HEK293 (cell line): ENCODE measurements around the gene RUSF1.

ENCODE experiments used
- CTCF ChIA-PET: fragments of 350-600 bp; formaldehyde crosslinking; extraction: SDS; loops from one replicate; lab custom pipeline; 2021; ENCODE audit warnings: antibody characterized with exemption; lab: Yijun Ruan, JAX
- POLR2A ChIA-PET: fragments of 300-600 bp; formaldehyde crosslinking; extraction: SDS; loops from one replicate; lab custom pipeline; 2020; ENCODE audit warnings: antibody characterized with exemption, inconsistent platforms; lab: Yijun Ruan, JAX
- H3K27ac ChIP-seq: fragments of 200-500 bp; sonication (Bioruptor generic); 2 replicates; pipeline ENCODE4 v1.5.1; 2014; ENCODE audit warnings: low read depth, low read length, control low read depth, inconsistent platforms; ENCODE audit errors: extremely low read depth
- H3K36me3 ChIP-seq, 2 experiments: fragments of 200-500 bp in 1 of 2; sonication (Bioruptor generic) in 1 of 2; 1 replicate in 1 of 2; 2 replicates in 1 of 2; pipeline ENCODE4 v1.5.1; 2014 to 2017; ENCODE audit warnings: inconsistent platforms in 2 of 2, low read length in 2 of 2; ENCODE audit not compliant: control insufficient read depth in 2 of 2, insufficient read depth in 1 of 2
- H3K4me1 ChIP-seq: fragments of 200-500 bp; sonication (Bioruptor generic); 2 replicates; pipeline ENCODE4 v1.5.1; 2014; ENCODE audit warnings: mild to moderate bottlenecking, low read length, inconsistent platforms; ENCODE audit not compliant: control insufficient read depth, insufficient read depth
- H3K4me3 ChIP-seq: 2 replicates; pipeline ENCODE4 v1.5.1; 2011; ENCODE audit warnings: low read depth, mild to moderate bottlenecking, control low read depth, low read length, moderate library complexity
- H3K9me3 ChIP-seq: fragments of 200-500 bp; sonication (Bioruptor generic); 2 replicates; pipeline ENCODE4 v1.5.1; 2014; ENCODE audit warnings: low read depth, low read length, inconsistent platforms; ENCODE audit not compliant: control insufficient read depth, insufficient read depth
- AEBP2 ChIP-seq: fragments of 450-650 bp; formaldehyde crosslinking; IDR thresholded peaks from 2 replicates; pipeline ENCODE4 v1.5.1; 2016; ENCODE audit warnings: missing biosample characterization, missing genetic modification characterization, borderline replicate concordance
- BCL11A ChIP-seq: fragments of 450-650 bp; formaldehyde crosslinking; IDR thresholded peaks from 2 replicates; pipeline ENCODE4 v1.5.1; 2016; ENCODE audit warnings: low read depth, missing biosample characterization, missing genetic modification characterization
- CTCF ChIP-seq: fragments of 450-650 bp; formaldehyde crosslinking; IDR thresholded peaks from 2 replicates; pipeline ENCODE4 v1.5.1; 2016; ENCODE audit warnings: missing biosample characterization, missing genetic modification characterization
- EGR2 ChIP-seq: fragments of 450-650 bp; formaldehyde crosslinking; IDR thresholded peaks from 2 replicates; pipeline ENCODE4 v1.5.1; 2016; ENCODE audit warnings: low read depth, missing biosample characterization, missing genetic modification characterization
- GFI1B ChIP-seq: fragments of 450-650 bp; formaldehyde crosslinking; IDR thresholded peaks from 2 replicates; pipeline ENCODE4 v1.5.1; 2016; ENCODE audit warnings: missing biosample characterization, missing genetic modification characterization
- GLI4 ChIP-seq: fragments of 450-650 bp; formaldehyde crosslinking; IDR thresholded peaks from 2 replicates; pipeline ENCODE4 v1.5.1; 2016; ENCODE audit warnings: missing biosample characterization, missing genetic modification characterization
- IKZF3 ChIP-seq: fragments of 450-650 bp; IDR thresholded peaks from 2 replicates; pipeline ENCODE4 v1.5.0; 2018; ENCODE audit warnings: missing biosample characterization, mild to moderate bottlenecking, missing genetic modification characterization, moderate library complexity
- OSR2 ChIP-seq: fragments of 450-650 bp; formaldehyde crosslinking; IDR thresholded peaks from 2 replicates; pipeline ENCODE4 v1.5.1; 2016; ENCODE audit warnings: missing biosample characterization, missing genetic modification characterization
- PRDM1 ChIP-seq: fragments of 450-650 bp; formaldehyde crosslinking; IDR thresholded peaks from 2 replicates; pipeline ENCODE4; 2016; ENCODE audit warnings: missing biosample characterization, missing genetic modification characterization
- ZBTB1 ChIP-seq: fragments of 450-650 bp; formaldehyde crosslinking; IDR thresholded peaks from 2 replicates; pipeline ENCODE4 v1.5.1; 2016; ENCODE audit warnings: missing biosample characterization, missing genetic modification characterization
- ZFP41 ChIP-seq: fragments of 450-650 bp; formaldehyde crosslinking; IDR thresholded peaks from 2 replicates; pipeline ENCODE4 v1.5.1; 2016; ENCODE audit warnings: missing biosample characterization, missing genetic modification characterization, borderline replicate concordance
- ZNF138 ChIP-seq: fragments of 450-650 bp; formaldehyde crosslinking; IDR thresholded peaks from 2 replicates; pipeline ENCODE4 v1.5.1; 2016; ENCODE audit warnings: missing biosample characterization, missing genetic modification characterization, borderline replicate concordance
- ZNF169 ChIP-seq: fragments of 450-650 bp; formaldehyde crosslinking; IDR thresholded peaks from 2 replicates; pipeline ENCODE4 v1.5.1; 2016; ENCODE audit warnings: missing biosample characterization, missing genetic modification characterization
- ZNF175 ChIP-seq: fragments of 450-650 bp; formaldehyde crosslinking; IDR thresholded peaks from 2 replicates; pipeline ENCODE4 v1.5.1; 2016; ENCODE audit warnings: missing biosample characterization, missing genetic modification characterization
- ZNF184 ChIP-seq: fragments of 450-650 bp; IDR thresholded peaks from 2 replicates; pipeline ENCODE4 v1.5.1; 2018; ENCODE audit warnings: missing biosample characterization, mild to moderate bottlenecking, missing genetic modification characterization
- ZNF248 ChIP-seq: fragments of 450-650 bp; formaldehyde crosslinking; IDR thresholded peaks from 2 replicates; pipeline ENCODE4 v1.5.1; 2017; ENCODE audit warnings: missing biosample characterization, missing genetic modification characterization
- ZNF266 ChIP-seq: fragments of 450-650 bp; formaldehyde crosslinking; IDR thresholded peaks from 2 replicates; pipeline ENCODE4 v1.5.1; 2016; ENCODE audit warnings: missing biosample characterization, missing genetic modification characterization, low read depth
- ZNF274 ChIP-seq, 2 experiments: fragments of 200-500 bp in 1 of 2; fragments of 450-650 bp in 1 of 2; sonication (Bioruptor generic) in 1 of 2; formaldehyde crosslinking in 1 of 2; IDR thresholded peaks; 2 replicates each; pipeline versions ENCODE4 v1.5.1 to v1.6.1; 2014 to 2016; ENCODE audit warnings: borderline replicate concordance in 1 of 2, inconsistent platforms in 1 of 2, low read length in 1 of 2, missing biosample characterization in 1 of 2, missing genetic modification characterization in 1 of 2
- ZNF341 ChIP-seq: fragments of 450-650 bp; formaldehyde crosslinking; IDR thresholded peaks from 2 replicates; pipeline ENCODE4; 2016; ENCODE audit warnings: low read depth, missing biosample characterization, missing genetic modification characterization
- ZNF621 ChIP-seq: fragments of 450-650 bp; formaldehyde crosslinking; IDR thresholded peaks from 2 replicates; pipeline ENCODE4 v1.5.1; 2017; ENCODE audit warnings: missing biosample characterization, missing genetic modification characterization
- ZNF624 ChIP-seq: fragments of 450-650 bp; formaldehyde crosslinking; IDR thresholded peaks from 2 replicates; pipeline ENCODE4 v1.5.1; 2017; ENCODE audit warnings: missing biosample characterization, missing genetic modification characterization
- ZNF785 ChIP-seq: fragments of 450-650 bp; formaldehyde crosslinking; IDR thresholded peaks from 2 replicates; pipeline ENCODE4 v1.5.1; 2016; ENCODE audit warnings: missing biosample characterization, missing genetic modification characterization
- ZXDB ChIP-seq: fragments of 450-650 bp; formaldehyde crosslinking; IDR thresholded peaks from 2 replicates; pipeline ENCODE4 v1.5.1; 2016; ENCODE audit warnings: missing biosample characterization, missing genetic modification characterization
- TF ChIP-seq, protein P1 (sequence below): fragments of 450-650 bp; formaldehyde crosslinking; IDR thresholded peaks from 2 replicates; pipeline ENCODE4; 2016; ENCODE audit warnings: missing biosample characterization, missing genetic modification characterization
- TF ChIP-seq, protein P2 (sequence below): fragments of 450-650 bp; formaldehyde crosslinking; IDR thresholded peaks from 2 replicates; pipeline ENCODE4 v1.5.1; 2016; ENCODE audit warnings: missing biosample characterization, missing genetic modification characterization

The RUSF1 gene

GRCh38 chr16:31529937-31530312 is 21.7 kb upstream of the RUSF1 start:
- no peaks in the 10 kb centered on the region for H3K9me3 ChIP-seq
- POLR2A ChIA-PET = no interaction called here
- no peak overlapping the region for H3K27ac ChIP-seq
- no peaks in the 10 kb centered on the region for H3K36me3 ChIP-seq
- H3K4me3 ChIP-seq = no peak overlapping the region
- no peak for TF ChIP-seq ZNF248 (tag by site-specific recombination)
- TF ChIP-seq ZNF621 (tag by site-specific recombination) = no peak
- TF ChIP-seq ZNF624 (tag by site-specific recombination) = no peak
- TF ChIP-seq GLI4 (tag by site-specific recombination) = no peak
- TF ChIP-seq OSR2 = no peak
- no peak for TF ChIP-seq ZNF175 (tag by site-specific recombination)
- TF ChIP-seq ZNF138 (tag by site-specific recombination) = no peak
- TF ChIP-seq ZNF266 = no peak
- no peak for TF ChIP-seq IKZF3 (tag by site-specific recombination)
- no peak for TF ChIP-seq ZFP41 (tag by site-specific recombination)
- TF ChIP-seq, protein P1, sequence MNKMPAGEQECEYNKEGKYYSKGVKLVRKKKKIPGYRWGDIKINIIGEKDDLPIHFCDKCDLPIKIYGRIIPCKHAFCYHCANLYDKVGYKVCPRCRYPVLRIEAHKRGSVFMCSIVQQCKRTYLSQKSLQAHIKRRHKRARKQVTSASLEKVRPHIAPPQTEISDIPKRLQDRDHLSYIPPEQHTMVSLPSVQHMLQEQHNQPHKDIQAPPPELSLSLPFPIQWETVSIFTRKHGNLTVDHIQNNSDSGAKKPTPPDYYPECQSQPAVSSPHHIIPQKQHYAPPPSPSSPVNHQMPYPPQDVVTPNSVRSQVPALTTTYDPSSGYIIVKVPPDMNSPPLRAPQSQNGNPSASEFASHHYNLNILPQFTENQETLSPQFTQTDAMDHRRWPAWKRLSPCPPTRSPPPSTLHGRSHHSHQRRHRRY (tag by site-specific recombination) = no peak
- no peak for TF ChIP-seq ZXDB (tag by site-specific recombination)
- TF ChIP-seq ZBTB1 (tag by site-specific recombination) = no peak
- no peak for TF ChIP-seq ZNF274 (IDR thresholded peaks at IDR 0.05; ENCODE audit: low read length)
- TF ChIP-seq ZNF274 (tag by site-specific recombination; IDR thresholded peaks at IDR 0.05; ENCODE audit: borderline replicate concordance) = no peak
- TF ChIP-seq ZNF341 (tag by site-specific recombination) = no peak
- TF ChIP-seq AEBP2 (tag by site-specific recombination) = no peak
- no peak for TF ChIP-seq PRDM1 (tag by site-specific recombination)
- CTCF ChIA-PET = no interaction called here
- H3K4me1 ChIP-seq = no peaks in the 10 kb centered on the region

GRCh38 chr16:31529108-31529936 is 21.1 kb upstream of the RUSF1 start:
- Histone ChIP-seq H3K36me3 (no peaks in the 10 kb centered on the region), H3K4me1 (no peaks in the 10 kb centered on the region), H3K27ac (no peak overlapping the region), H3K4me3 (no peak overlapping the region), H3K9me3 (no peaks in the 10 kb centered on the region)
- CTCF ChIA-PET = interaction anchor here (1.3 kb wide), 1 partner anchor 69 kb away, joined by 5 read pairs; the partner anchor contains the start of gene ARMC5
- POLR2A ChIA-PET = no interaction called here
- TF ChIP-seq GFI1B (no peak), OSR2 (no peak), BCL11A (tag by site-specific recombination) (no peak), ZNF184 (tag by site-specific recombination) (no peak), CTCF (tag by site-specific recombination) (no peak), ZNF785 (tag by site-specific recombination) (no peak), ZNF169 (no peak), EGR2 (tag by site-specific recombination) (no peak)
- TF ChIP-seq, protein P2, sequence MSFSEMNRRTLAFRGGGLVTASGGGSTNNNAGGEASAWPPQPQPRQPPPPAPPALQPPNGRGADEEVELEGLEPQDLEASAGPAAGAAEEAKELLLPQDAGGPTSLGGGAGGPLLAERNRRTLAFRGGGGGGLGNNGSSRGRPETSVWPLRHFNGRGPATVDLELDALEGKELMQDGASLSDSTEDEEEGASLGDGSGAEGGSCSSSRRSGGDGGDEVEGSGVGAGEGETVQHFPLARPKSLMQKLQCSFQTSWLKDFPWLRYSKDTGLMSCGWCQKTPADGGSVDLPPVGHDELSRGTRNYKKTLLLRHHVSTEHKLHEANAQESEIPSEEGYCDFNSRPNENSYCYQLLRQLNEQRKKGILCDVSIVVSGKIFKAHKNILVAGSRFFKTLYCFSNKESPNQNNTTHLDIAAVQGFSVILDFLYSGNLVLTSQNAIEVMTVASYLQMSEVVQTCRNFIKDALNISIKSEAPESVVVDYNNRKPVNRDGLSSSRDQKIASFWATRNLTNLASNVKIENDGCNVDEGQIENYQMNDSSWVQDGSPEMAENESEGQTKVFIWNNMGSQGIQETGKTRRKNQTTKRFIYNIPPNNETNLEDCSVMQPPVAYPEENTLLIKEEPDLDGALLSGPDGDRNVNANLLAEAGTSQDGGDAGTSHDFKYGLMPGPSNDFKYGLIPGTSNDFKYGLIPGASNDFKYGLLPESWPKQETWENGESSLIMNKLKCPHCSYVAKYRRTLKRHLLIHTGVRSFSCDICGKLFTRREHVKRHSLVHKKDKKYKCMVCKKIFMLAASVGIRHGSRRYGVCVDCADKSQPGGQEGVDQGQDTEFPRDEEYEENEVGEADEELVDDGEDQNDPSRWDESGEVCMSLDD (tag by site-specific recombination) = no peak
